Upper lobe of right lung (tissue), 1 donor: ENCODE measurements around the gene RTEL1. TPM values are rescaled to one million over a fixed set of nuclear protein-coding genes. Genes with fewer than 3 reads are reported as not detected.

Source experiments
- ATAC-seq: fragments of 200-7000 bp; cut with Tn5 transposase; one replicate; pipeline ENCODE4 v1.9.1; 2020; ENCODE audit warnings: mild to moderate bottlenecking, moderate library complexity
- DNase-seq: peaks from one replicate; pipeline ENCODE4 v3.0.0-alpha.2; 2020
- H3K27ac ChIP-seq: fragments of 200-600 bp; one replicate; pipeline ENCODE4 v1.8.0; 2022
- H3K27me3 ChIP-seq: fragments of 200-600 bp; one replicate; pipeline ENCODE4 v1.8.0; 2022; ENCODE audit warnings: mild to moderate bottlenecking
- H3K36me3 ChIP-seq: fragments of 200-600 bp; one replicate; pipeline ENCODE4 v1.8.0; 2022
- H3K4me1 ChIP-seq: fragments of 200-600 bp; one replicate; pipeline ENCODE4 v1.8.0; 2022
- H3K4me3 ChIP-seq: fragments of 200-600 bp; one replicate; pipeline ENCODE4 v1.8.0; 2022; ENCODE audit warnings: mild to moderate bottlenecking
- H3K9me3 ChIP-seq: fragments of 200-600 bp; one replicate; pipeline ENCODE4 v1.8.0; 2022
- CTCF ChIP-seq: fragments of 200-600 bp; IDR thresholded peaks from one replicate; pipeline ENCODE4 v1.8.0; 2022; ENCODE audit warnings: antibody characterized with exemption
- intact Hi-C: fragments of 100-400 bp; cut with DNase I; formaldehyde crosslinking; loops from one replicate; pipeline ENCODE4 v1.11.0; 2022
- total RNA-seq: library from RNA; stranded (reverse); fragmentation: NEBNext Ultra II Directional; extraction: Animal tissue kit (Norgen Biotek cat#: 25700); gene quantifications from one replicate; pipeline ENCODE4 v1.2.1, GENCODE V29; 2021
- donor health status: DM: no; HTN: yes; CAD: no; lungs with severe emphysema.

Gene RTEL1
- total RNA-seq, 1 donor from 2014 or later: 26.7 TPM

DNA sequence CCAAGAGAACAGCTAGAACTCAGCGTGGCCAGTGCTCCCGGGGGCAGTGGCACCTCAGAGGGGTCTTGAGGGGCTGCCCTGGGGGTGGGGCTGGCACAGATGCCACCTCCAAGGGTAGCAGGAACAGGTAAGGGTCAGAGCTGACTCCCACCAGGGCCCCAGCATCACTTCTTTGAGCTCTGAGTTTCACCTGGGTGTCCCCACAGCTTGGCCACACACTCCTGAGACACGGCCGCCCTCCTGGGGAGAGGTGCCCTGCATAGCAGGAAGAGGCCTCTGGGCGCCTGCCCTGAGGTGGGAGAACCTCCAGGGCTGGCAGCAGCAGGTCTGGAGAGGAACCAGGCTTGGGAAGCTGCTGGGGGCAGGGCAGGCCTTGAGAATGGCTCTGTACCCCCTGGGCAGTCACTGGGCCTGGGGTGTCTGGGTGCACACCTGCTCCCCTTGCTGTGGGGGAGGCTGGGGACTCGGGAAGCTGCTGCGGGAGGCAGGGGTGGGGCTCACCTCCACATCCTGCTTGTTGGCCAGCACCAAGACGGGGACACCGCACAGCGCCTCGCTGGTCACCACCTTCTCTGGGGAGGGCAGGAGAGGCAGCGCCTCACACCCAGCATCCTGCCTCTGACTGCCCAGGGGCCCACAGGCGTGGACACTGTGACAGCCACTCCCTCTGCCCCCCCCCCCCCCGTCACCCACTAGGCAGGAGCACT lies 43.4 kb downstream of the RTEL1 start:
- no peaks in the 10 kb centered on the region for H3K27me3 ChIP-seq
- H3K27ac ChIP-seq: no peak overlapping the region
- peaks cover 30% of the 10 kb centered on the region for H3K36me3 ChIP-seq
- H3K4me1 ChIP-seq: peaks cover 18% of the 10 kb centered on the region
- H3K4me3 ChIP-seq: no peak overlapping the region
- DNase-seq: peak; percentile 55
- ATAC-seq: no peak
- TF ChIP-seq CTCF: no peak
- H3K9me3 ChIP-seq: no peaks in the 10 kb centered on the region
- intact Hi-C loops: no loop called here

- DNase-seq: no peak
- intact Hi-C loops: no loop called here
Measured at GRCh38 chr20:63702036-63702665, 44.0 kb downstream of the RTEL1 start.

GRCh38 chr20:63702751-63703470 lies 44.8 kb downstream of the RTEL1 start:
- intact Hi-C loops: no loop called here
- ATAC-seq: no peak
- Histone ChIP-seq H3K27ac (no peak overlapping the region), H3K36me3 (peaks cover 32% of the 10 kb centered on the region), H3K4me3 (no peak overlapping the region), H3K27me3 (no peaks in the 10 kb centered on the region), H3K4me1 (peaks cover 11% of the 10 kb centered on the region), H3K9me3 (no peaks in the 10 kb centered on the region)
- TF ChIP-seq CTCF: no peak
- peak; percentile 59 for DNase-seq

More at GRCh38 chr20:63702036-63702665, 44.0 kb downstream of the RTEL1 start:
- no peaks in the 10 kb centered on the region for H3K9me3 ChIP-seq
- H3K4me3 ChIP-seq: no peak overlapping the region
- H3K4me1 ChIP-seq: peaks cover 15% of the 10 kb centered on the region
- ATAC-seq: no peak
- H3K36me3 ChIP-seq: peaks cover 32% of the 10 kb centered on the region
- H3K27me3 ChIP-seq: no peaks in the 10 kb centered on the region
- H3K27ac ChIP-seq: no peak overlapping the region
- no peak for TF ChIP-seq CTCF

GRCh38 chr20:63703471-63703975 lies 45.4 kb downstream of the RTEL1 start:
- no peak for TF ChIP-seq CTCF
- no peak overlapping the region for H3K27ac ChIP-seq
- DNase-seq (peak; percentile 64), ATAC-seq (no peak)
- H3K27me3 ChIP-seq: no peaks in the 10 kb centered on the region
- H3K9me3 ChIP-seq: no peaks in the 10 kb centered on the region
- intact Hi-C loops: no loop called here
- peaks cover 32% of the 10 kb centered on the region for H3K36me3 ChIP-seq
- H3K4me1 ChIP-seq: peaks cover 12% of the 10 kb centered on the region
- no peak overlapping the region for H3K4me3 ChIP-seq

- Histone ChIP-seq H3K4me3 (no peak overlapping the region), H3K27me3 (no peaks in the 10 kb centered on the region), H3K4me1 (peaks cover 19% of the 10 kb centered on the region), H3K27ac (no peak overlapping the region), H3K9me3 (no peaks in the 10 kb centered on the region), H3K36me3 (peaks cover 34% of the 10 kb centered on the region)
- ATAC-seq (no peak), DNase-seq (peak; percentile 60)
- intact Hi-C loops: no loop called here
- TF ChIP-seq CTCF: no peak
Measured at GRCh38 chr20:63703976-63704748, 46.0 kb downstream of the RTEL1 start.
